GM12878 (cell line): ENCODE data around the gene CXCL1. TPM values are rescaled to one million over a fixed set of nuclear protein-coding genes. Genes with fewer than 3 reads are reported as not detected.

ENCODE experiments used
- ATAC-seq: fragments of 200-7000 bp; cut with Tn5 transposase; 3 replicates; pipeline ENCODE4 v1.9.1; 2020; ENCODE audit warnings: mild to moderate bottlenecking, moderate library complexity
- BruUV-seq: library from RNA; stranded (reverse); fragments of 400-500 nt; replicated peaks from 2 replicates; lab custom pipeline; 2021; lab: Mats Ljungman, UMichigan
- CTCF ChIA-PET: fragments of 300-600 bp; sonication (Branson Sonifier 250); formaldehyde crosslinking; extraction: SDS; loops from one replicate; lab custom pipeline; 2021; ENCODE audit warnings: inconsistent platforms; lab: Yijun Ruan, JAX
- POLR2A ChIA-PET: fragments of 350-600 bp; formaldehyde crosslinking; extraction: SDS; loops from one replicate; lab custom pipeline; 2021; ENCODE audit warnings: inconsistent platforms; lab: Charles Lee
- RAD21 ChIA-PET: fragments of 300-600 bp; sonication (Branson Sonifier 250); formaldehyde crosslinking; loops from one replicate; lab custom pipeline; 2023; ENCODE audit warnings: antibody characterized with exemption; ENCODE audit not compliant: unreplicated experiment; lab: Charles Lee
- SMC1A ChIA-PET: fragments of 300-600 bp; sonication (Branson Sonifier 250); formaldehyde crosslinking; loops from one replicate; lab custom pipeline; 2023; ENCODE audit not compliant: unreplicated experiment, uncharacterized antibody; lab: Charles Lee
- DNase-seq: peaks from one replicate; pipeline ENCODE4 v3.0.0-alpha.2; 2011; ENCODE audit warnings: low read depth, low spot score
- FAIRE-seq: peaks from 3 replicates; lab custom pipeline; 2011; peaks lifted over from hg19 to GRCh38; lab: Jason Lieb, UNC
- H2AFZ ChIP-seq: 2 replicates; pipeline ENCODE4 v1.6.0; 2011; ENCODE audit warnings: low read depth, low read length, control low read depth; ENCODE audit not compliant: control insufficient read depth
- H3K27ac ChIP-seq: 2 replicates; pipeline ENCODE4 v1.5.1; 2011; ENCODE audit warnings: control low read depth; ENCODE audit not compliant: control insufficient read depth, insufficient read depth
- H3K27me3 ChIP-seq, 2 experiments: replicated peaks in 1 of 2; 2 replicates each; pipeline versions ENCODE4 v1.6.0 to v1.6.1; 2011; ENCODE audit warnings: low read length in 1 of 2; ENCODE audit not compliant: control insufficient read depth in 2 of 2, insufficient read depth in 2 of 2
- H3K36me3 ChIP-seq, 2 experiments: 2 replicates each; pipeline ENCODE4 v1.5.1; 2011; ENCODE audit warnings: low read length in 1 of 2; ENCODE audit not compliant: control insufficient read depth in 2 of 2, insufficient read depth in 2 of 2
- H3K4me1 ChIP-seq: 2 replicates; pipeline ENCODE4 v1.6.1; 2011; ENCODE audit warnings: mild to moderate bottlenecking, low read length, moderate library complexity, mixed read lengths; ENCODE audit not compliant: control insufficient read depth, insufficient read depth
- H3K4me2 ChIP-seq: 2 replicates; pipeline ENCODE4 v1.6.0; 2011; ENCODE audit warnings: control low read depth; ENCODE audit not compliant: control insufficient read depth, insufficient read depth
- H3K4me3 ChIP-seq: fragments of 200-600 bp; sonication (generic); 2 replicates; pipeline ENCODE4 v1.5.1; 2016
- H3K79me2 ChIP-seq: 2 replicates; pipeline ENCODE4 v1.6.0; 2011; ENCODE audit warnings: low read length; ENCODE audit not compliant: control insufficient read depth, insufficient read depth
- H3K9ac ChIP-seq: 2 replicates; pipeline ENCODE4 v1.8.0; 2011; ENCODE audit warnings: low read length, control low read depth, mixed read lengths; ENCODE audit not compliant: control insufficient read depth, insufficient read depth
- H3K9me3 ChIP-seq: replicated peaks from 3 replicates; pipeline ENCODE4 v1.5.1; 2011; ENCODE audit warnings: mild to moderate bottlenecking, low read length; ENCODE audit not compliant: control insufficient read depth, insufficient read depth
- H4K20me1 ChIP-seq: 2 replicates; pipeline ENCODE4 v1.6.0; 2011; ENCODE audit not compliant: control insufficient read depth, insufficient read depth
- BCL11A ChIP-seq: IDR thresholded peaks from 2 replicates; pipeline ENCODE4 v1.6.1; 2011; ENCODE audit warnings: low read depth, low read length
- BCLAF1 ChIP-seq: fragments of 450-650 bp; IDR thresholded peaks from 2 replicates; pipeline ENCODE4 v1.6.1; 2017; ENCODE audit warnings: antibody characterized with exemption, mild to moderate bottlenecking, moderate library complexity
- BRCA1 ChIP-seq: IDR thresholded peaks from 2 replicates; pipeline ENCODE4 v1.6.1; 2011; ENCODE audit warnings: low read depth, low read length, improper control_type of control experiment
- CHD1 ChIP-seq: IDR thresholded peaks from 2 replicates; pipeline ENCODE4 v1.6.1; 2012; ENCODE audit warnings: low read depth, low read length, improper control_type of control experiment
- CHD2 ChIP-seq: IDR thresholded peaks from 2 replicates; pipeline ENCODE4 v1.6.1; 2011; ENCODE audit warnings: low read depth, low read length, improper control_type of control experiment, borderline replicate concordance
- CHD4 ChIP-seq: fragments of 200-600 bp; sonication (generic); IDR thresholded peaks from 2 replicates; pipeline ENCODE4 v1.6.1; 2016; ENCODE audit warnings: mild to moderate bottlenecking
- ESRRA ChIP-seq: IDR thresholded peaks from 2 replicates; pipeline ENCODE4 v1.6.1; 2012; ENCODE audit warnings: mild to moderate bottlenecking, low read length, improper control_type of control experiment
- MEF2A ChIP-seq: IDR thresholded peaks from 2 replicates; pipeline ENCODE4 v1.6.1; 2011; ENCODE audit warnings: low read depth, mild to moderate bottlenecking, low read length, moderate library complexity; ENCODE audit not compliant: insufficient read depth
- NFYA ChIP-seq: IDR thresholded peaks from 2 replicates; pipeline ENCODE4 v1.6.1; 2011; ENCODE audit warnings: low read depth, mild to moderate bottlenecking, low read length, improper control_type of control experiment, borderline replicate concordance
- NFYB ChIP-seq: IDR thresholded peaks from 2 replicates; pipeline ENCODE4 v1.6.1; 2011; ENCODE audit warnings: low read depth, mild to moderate bottlenecking, low read length, improper control_type of control experiment, moderate library complexity; ENCODE audit not compliant: insufficient read depth
- POLR2A ChIP-seq: IDR thresholded peaks from 2 replicates; pipeline ENCODE4 v1.6.1; 2011; ENCODE audit warnings: low read depth, mild to moderate bottlenecking, low read length
- SIN3A ChIP-seq: IDR thresholded peaks from 2 replicates; pipeline ENCODE4 v1.6.1; 2012; ENCODE audit warnings: low read depth, low read length, improper control_type of control experiment
- SKIL ChIP-seq: fragments of 450-650 bp; IDR thresholded peaks from 2 replicates; pipeline ENCODE4 v1.6.1; 2017; ENCODE audit warnings: mild to moderate bottlenecking, low read depth, inconsistent platforms; ENCODE audit not compliant: poor library complexity, severe bottlenecking
- ZNF217 ChIP-seq: fragments of 450-650 bp; IDR thresholded peaks from 2 replicates; pipeline ENCODE4 v1.6.1; 2017; ENCODE audit warnings: antibody characterized with exemption, mild to moderate bottlenecking
- WGBS: methylation state at CpG from one replicate; pipeline ENCODE4 v1.1.6; 2016; ENCODE audit warnings: low lambda C conversion rate; ENCODE audit not compliant: insufficient replicate concordance, insufficient coverage; ENCODE audit errors: missing lambda C conversion rate; 5-methylcytosine and 5-hydroxymethylcytosine counted together
- in situ Hi-C: fragments of 300-500 bp; cut with MboI; formaldehyde crosslinking; loops from 9 replicates; pipeline ENCODE4 v1.14.3; 2018; ENCODE audit warnings: mixed read lengths
- intact Hi-C: fragments of 100-400 bp; cut with micrococcal nuclease; formaldehyde crosslinking; loops from one replicate; pipeline ENCODE4 v1.14.2; 2022; ENCODE audit not compliant: unreplicated experiment
- polyA plus RNA-seq, 11 experiments: library from polyadenylated mRNA; depleted of rRNA in 4 of 11; unstranded in 6 of 11; stranded (reverse) in 5 of 11; fragments of >200 nt; fragmentation: Nextera tagmentation in 4 of 11; fragmentation: Illumina TruSeq in 1 of 11; extraction: Ambion mirVana in 4 of 11; extraction: Trizol in 1 of 11; gene quantifications; 1 replicate in 1 of 11; 2 replicates in 10 of 11; pipeline versions ENCODE4 v1.2.1 to v1.2.3, GENCODE V29; 2011 to 2016; ENCODE audit warnings: inconsistent platforms in 2 of 11, missing spikeins in 2 of 11, low read depth in 1 of 11
- total RNA-seq, 4 experiments: library from RNA; depleted of rRNA in 3 of 4; stranded (reverse); fragments of >200 nt in 3 of 4; fragmentation: Illumina TruSeq in 1 of 4; extraction: Trizol in 1 of 4; gene quantifications; 2 replicates each; pipeline versions ENCODE4 v1.2.1 to v1.2.3, GENCODE V29; 2013 to 2021
- TF ChIP-seq, protein P1 (sequence below): fragments of 450-650 bp; formaldehyde crosslinking; IDR thresholded peaks from 2 replicates; pipeline ENCODE4 v1.4.0; 2022; ENCODE audit warnings: mild to moderate bottlenecking, moderate library complexity

Gene CXCL1
- total and polyA plus RNA-seq, 10 of the 15 experiments (the other 5 are each of a cell fraction or from before 2014, with no cell fraction given), result not detected

DNA sequence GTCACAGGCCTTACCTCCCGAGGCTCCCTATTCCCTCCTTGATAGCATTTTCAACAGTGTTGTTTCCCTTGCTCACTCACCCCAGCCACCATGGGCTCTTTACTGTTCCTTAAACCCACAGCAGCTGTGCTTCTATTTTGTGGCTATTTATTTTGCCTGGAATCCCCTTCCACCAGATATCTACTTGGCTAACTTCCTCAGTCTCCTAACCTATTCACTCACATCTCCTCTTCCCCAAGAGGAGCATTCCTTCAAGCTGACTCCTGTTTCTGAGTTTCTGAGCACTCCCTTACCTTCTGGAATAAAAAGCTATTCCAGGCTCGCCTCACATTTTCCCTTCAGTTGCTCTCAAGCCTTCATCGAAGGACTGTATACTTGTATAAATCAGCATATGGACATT is 50.5 kb downstream of the CXCL1 start:
- no peak overlapping the region for H2AFZ ChIP-seq
- WGBS, result 30% methylated on average over 3 of the region's 3 CpGs
- ChIA-PET POLR2A (no interaction called here), RAD21 (interaction anchor here (1.7 kb wide), 1 partner anchor 386 kb away, joined by 3 read pairs; no protein-coding TSS in a partner anchor), SMC1A (interaction anchor here (1.6 kb wide), 1 partner anchor 9 kb away, joined by 5 read pairs; no protein-coding TSS in a partner anchor), CTCF (no interaction called here)
- ATAC-seq, result no peak
- in situ Hi-C loops, result no loop called here
- no TSS peak for BruUV-seq
- H3K27ac ChIP-seq, result no peak overlapping the region
- H3K4me3 ChIP-seq, result no peak overlapping the region
- no peaks in the 10 kb centered on the region for H3K27me3 ChIP-seq
- no peak overlapping the region for H3K4me2 ChIP-seq
- H3K36me3 ChIP-seq, result no peaks in the 10 kb centered on the region
- TF ChIP-seq NFYB, result no peak
- TF ChIP-seq, protein P1, sequence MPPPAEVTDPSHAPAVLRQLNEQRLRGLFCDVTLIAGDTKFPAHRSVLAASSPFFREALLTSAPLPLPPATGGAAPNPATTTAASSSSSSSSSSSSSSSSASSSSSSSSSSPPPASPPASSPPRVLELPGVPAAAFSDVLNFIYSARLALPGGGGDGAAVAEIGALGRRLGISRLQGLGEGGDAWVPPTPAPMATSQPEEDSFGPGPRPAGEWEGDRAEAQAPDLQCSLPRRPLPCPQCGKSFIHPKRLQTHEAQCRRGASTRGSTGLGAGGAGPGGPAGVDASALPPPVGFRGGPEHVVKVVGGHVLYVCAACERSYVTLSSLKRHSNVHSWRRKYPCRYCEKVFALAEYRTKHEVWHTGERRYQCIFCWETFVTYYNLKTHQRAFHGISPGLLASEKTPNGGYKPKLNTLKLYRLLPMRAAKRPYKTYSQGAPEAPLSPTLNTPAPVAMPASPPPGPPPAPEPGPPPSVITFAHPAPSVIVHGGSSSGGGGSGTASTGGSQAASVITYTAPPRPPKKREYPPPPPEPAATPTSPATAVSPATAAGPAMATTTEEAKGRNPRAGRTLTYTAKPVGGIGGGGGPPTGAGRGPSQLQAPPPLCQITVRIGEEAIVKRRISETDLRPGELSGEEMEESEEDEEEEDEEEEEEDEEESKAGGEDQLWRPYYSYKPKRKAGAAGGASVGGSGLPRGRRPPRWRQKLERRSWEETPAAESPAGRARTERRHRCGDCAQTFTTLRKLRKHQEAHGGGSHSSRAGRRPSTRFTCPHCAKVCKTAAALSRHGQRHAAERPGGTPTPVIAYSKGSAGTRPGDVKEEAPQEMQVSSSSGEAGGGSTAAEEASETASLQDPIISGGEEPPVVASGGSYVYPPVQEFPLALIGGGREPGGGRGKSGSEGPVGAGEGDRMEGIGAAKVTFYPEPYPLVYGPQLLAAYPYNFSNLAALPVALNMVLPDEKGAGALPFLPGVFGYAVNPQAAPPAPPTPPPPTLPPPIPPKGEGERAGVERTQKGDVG (CRISPR knock-in tag), result no peak
- TF ChIP-seq SIN3A, result no peak
- TF ChIP-seq BCLAF1, result no peak
- TF ChIP-seq ESRRA, result no peak
- TF ChIP-seq CHD1, result no peak
- TF ChIP-seq CHD2, result no peak
- no peak for TF ChIP-seq NFYA
- no peak for TF ChIP-seq POLR2A
- TF ChIP-seq ZNF217, result no peak
- no peak for TF ChIP-seq CHD4
- TF ChIP-seq BCL11A, result no peak
- no peak for TF ChIP-seq MEF2A
- no peak for TF ChIP-seq BRCA1
- TF ChIP-seq SKIL, result no peak
- DNase-seq, result no peak
- H3K9ac ChIP-seq, result no peak overlapping the region
- H3K4me1 ChIP-seq, result no peaks in the 10 kb centered on the region
- FAIRE-seq, result no peak
- H4K20me1 ChIP-seq, result no peaks in the 10 kb centered on the region
- H3K9me3 ChIP-seq, result no peaks in the 10 kb centered on the region
- H3K79me2 ChIP-seq, result no peaks in the 10 kb centered on the region
- intact Hi-C loops, result no loop called here
